CD1c-positive myeloid dendritic cell (primary cell): Measurements from ENCODE around the gene ATXN1.

Source experiments
- DNase-seq: peaks from one replicate; pipeline ENCODE4 v3.0.0-alpha.2; 2016; ENCODE audit errors: extremely low spot score

The ATXN1 gene

DNA sequence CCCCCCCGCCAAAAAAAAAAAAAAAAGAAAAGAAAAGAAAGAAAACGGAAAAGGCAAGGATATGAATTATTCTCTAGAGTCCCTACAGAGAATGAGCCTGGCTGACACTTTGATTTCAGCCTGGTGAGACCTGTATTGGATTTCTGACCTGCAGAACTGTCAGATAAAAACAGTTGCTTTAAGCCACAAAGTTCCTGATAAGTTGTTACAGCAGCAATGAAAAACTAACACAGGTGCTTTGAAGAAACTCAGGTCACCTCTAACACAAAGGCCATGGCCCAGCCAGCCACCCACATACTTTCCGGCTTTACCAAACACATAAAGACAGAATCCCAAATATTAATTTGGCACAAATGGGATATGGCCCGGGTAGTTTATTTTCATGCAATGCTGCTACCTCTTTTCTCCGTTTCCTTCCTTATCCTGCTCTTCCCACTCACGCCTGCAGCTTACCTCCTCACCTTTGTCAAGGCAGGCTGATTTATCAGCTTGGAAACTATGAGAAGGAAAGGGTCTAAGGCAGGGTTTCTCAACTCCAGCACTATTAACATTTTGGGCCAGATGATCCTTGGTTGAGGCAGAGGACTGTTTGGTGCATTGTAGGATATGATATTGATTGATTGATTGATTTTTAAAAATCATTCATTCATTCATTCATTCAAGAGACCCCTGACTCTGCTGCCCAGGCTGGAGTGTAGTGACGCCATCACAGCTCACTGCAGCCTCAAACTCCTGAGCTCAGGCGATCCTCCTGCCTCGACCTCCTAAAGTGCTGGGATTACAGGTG is 88.1 kb downstream of the ATXN1 start:
- DNase-seq, result no peak

- peak; percentile 65 for DNase-seq
Observed at GRCh38 chr6:16671302-16672289, 89.7 kb downstream of the ATXN1 start.

DNA sequence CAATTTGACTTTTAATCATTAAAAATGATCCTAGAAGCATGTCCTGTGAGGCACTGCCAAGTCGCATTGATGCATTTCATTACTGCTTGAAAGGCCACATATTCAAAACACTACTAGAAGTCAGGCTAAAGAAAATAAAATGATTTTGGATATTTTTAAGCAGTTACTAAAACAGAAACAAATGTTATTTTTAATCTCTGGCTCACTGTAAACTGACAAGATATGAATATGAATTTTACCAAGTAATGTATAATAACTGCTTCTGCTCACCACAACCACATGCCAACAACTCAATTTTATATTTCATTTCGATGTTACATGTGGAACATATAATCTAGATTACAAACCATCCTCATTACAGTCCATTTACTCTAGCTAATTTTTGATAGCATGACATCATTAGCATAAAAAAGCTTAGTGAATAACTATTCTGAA is 90.6 kb downstream of the ATXN1 start:
- DNase-seq, result no peak

DNA sequence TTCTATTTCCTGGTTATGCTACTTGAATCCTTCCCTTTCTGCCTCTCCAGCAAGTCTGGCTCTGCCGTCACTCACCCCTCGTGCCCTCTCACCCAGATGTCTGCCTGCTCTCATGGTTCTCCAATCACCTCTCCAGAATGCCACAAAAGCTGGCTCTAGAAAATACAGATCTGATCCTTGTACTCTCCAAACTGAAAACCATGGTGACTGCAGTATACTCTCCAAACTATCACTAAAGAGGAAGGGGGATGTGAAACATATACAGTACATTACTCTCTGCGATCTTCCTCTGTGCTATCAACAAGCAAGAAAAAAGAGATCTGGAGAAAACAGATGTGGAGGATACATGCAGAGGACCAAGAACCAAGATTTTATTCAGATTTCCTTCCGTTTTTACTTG is 91.1 kb downstream of the ATXN1 start:
- peak; percentile 89 for DNase-seq

- DNase-seq, result peak; percentile 51
Observed at GRCh38 chr6:16669227-16669626, 92.0 kb downstream of the ATXN1 start.

GRCh38 chr6:16667509-16667908 is 93.8 kb downstream of the ATXN1 start:
- DNase-seq, result no peak

DNA sequence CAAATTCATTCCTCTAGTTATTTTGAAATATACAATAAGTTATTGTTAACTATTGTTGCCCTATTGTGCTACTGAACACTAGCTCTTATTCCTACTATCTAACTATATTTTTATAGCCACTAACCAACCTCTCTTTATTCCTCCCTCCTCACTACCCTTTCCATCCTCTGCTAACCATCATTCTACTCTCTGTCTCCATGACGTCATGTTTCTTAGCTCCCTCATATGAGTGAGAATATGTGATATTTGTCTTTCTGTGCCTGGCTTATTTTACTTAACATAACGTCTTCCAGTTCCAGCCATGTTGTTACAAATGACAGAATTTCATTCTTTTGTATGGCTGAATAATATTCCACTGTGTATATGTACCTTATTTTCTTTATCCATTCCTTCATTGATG is 95.3 kb downstream of the ATXN1 start:
- no peak for DNase-seq

GRCh38 chr6:16665182-16665581 is 96.1 kb downstream of the ATXN1 start:
- DNase-seq, result peak; percentile 5

DNA sequence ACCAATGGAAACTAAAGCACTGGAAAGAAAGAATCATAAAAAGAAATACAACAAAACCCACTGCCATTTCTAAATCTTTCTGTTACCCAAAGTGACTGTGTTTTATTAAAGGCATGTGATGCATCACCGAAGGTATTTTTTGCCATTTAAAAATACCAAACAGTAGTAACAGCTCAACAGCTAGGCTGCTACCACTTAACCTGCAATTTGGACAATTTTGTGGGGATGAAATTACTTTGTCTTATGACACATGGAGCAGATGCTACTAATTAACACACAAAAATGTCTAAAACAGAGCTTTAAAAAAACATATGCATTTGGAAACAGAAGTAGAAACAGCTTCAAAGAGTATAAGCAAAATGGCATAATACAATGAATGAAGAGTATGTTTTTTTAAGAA is 97.4 kb downstream of the ATXN1 start:
- DNase-seq, result no peak

GRCh38 chr6:16660157-16660497 is 101.1 kb downstream of the ATXN1 start:
- DNase-seq, result peak; percentile 48

- DNase-seq, result peak; percentile 30
Observed at GRCh38 chr6:16659466-16660156, 101.6 kb downstream of the ATXN1 start.

DNA sequence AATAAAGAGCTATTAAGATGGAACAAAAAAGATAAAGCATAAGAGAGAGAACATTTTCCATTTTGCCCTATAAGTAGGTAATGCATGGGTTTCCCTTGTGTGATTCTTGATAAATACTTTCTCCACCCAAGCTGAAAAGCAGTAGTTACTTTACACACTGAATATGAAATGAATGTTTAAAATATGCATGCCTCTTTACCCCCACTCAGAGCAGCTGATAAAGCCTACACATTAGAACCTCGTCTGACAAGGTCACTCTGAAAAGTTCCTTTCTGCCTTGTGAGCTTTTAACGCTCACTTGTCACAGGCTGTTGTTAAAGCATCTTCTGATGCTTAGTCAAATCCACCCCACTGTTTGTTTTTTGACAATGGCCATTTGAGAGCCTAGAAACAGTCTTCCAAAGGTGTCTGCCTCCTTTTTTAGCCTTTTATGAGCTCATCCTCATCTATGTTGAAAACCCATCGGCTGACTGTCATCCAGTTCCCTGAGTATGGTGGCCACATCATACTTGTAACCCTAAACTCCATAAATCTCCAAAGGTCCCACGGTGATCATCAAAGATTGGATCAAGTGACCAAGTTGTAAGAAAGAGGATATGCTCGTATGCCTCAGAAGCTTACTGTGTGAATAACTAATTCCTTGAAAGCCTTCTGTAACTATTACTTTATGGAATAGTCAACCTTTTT is 102.8 kb downstream of the ATXN1 start:
- DNase-seq, result peak; percentile 29

DNA sequence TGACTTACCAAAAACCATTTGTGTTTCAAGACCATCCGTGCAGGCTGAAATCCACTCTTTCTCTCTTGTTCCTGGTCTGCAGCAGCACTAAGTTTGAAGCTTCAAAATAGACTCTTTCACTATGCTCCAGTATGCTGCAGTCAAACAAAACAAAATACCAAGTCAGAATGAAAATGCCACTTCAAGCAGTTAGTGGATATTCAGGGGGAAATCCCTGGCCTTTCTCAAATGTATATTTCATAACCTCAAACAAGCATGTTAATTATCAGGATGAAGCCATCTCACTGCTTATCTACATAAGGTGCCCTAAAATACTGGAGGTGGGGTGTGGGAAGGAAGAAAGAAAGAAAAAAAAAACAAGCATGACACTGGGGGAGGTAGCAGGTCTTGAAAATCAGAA is 103.5 kb downstream of the ATXN1 start:
- DNase-seq, result no peak

GRCh38 chr6:16656451-16656850 is 104.8 kb downstream of the ATXN1 start:
- no peak for DNase-seq

DNA sequence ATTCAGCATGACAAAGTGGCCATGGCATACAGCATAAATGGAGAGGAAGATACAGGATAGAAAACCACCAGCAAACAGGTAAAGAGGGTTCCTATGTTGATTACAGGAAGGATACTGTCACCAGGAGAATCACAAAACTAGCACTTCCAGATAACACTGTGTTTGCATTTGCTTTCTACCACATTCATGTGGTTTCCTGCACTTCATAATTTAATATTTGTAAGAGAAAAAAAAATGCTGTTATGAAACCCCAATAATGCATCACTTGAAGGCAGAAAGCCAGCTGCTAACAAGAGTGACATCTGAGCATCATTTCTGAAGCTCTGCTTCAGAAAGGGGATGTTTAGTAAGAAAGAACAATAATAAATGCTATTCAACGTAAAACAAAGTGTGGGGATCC is 106.6 kb downstream of the ATXN1 start:
- DNase-seq, result no peak

DNA sequence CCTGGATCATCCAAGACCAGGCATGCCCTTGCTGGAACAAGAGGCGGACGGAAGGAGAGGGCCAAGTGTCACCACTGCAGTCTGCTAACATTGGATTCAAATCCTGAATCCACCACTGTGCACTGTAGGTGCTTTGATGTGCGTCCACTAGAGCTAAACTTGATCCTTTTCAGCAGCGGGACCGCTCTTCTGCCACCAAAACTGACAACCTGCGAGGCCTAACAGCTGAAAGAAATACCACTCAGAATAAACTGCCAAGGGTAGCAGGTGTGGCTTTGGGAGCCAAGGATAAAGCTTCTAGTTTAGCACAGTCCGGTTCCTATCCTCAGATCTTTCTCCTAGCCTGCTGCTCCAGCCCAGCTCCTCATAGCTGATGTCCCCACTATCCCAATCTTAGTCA is 108.0 kb downstream of the ATXN1 start:
- no peak for DNase-seq

- DNase-seq, result no peak
Observed at GRCh38 chr6:16651871-16652270, 109.4 kb downstream of the ATXN1 start.

DNA sequence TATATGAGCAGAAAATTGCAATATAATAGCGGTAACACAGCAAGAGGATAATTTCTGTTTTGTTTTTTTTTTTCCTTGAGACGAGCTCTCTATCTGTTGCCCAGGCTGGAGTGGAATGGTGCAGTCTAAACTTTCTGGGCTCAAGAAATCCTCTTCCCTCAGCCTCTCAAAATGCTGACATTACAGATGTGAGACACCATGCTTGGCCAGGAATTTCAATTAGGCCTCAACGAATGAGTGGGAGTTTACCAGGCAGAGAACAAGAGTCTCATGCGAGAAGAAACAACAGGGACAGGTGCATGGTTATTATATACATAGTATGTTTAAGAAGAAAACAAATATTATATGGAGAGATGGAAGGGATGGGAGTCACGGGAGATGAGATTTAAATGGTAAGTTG is 111.4 kb downstream of the ATXN1 start:
- no peak for DNase-seq

- DNase-seq, result no peak
Observed at GRCh38 chr6:16649241-16649640, 112.0 kb downstream of the ATXN1 start.

- no peak for DNase-seq
Observed at GRCh38 chr6:16648003-16648402, 113.3 kb downstream of the ATXN1 start.

- DNase-seq, result no peak
Observed at GRCh38 chr6:16647422-16647821, 113.8 kb downstream of the ATXN1 start.
